ENCODE results near the gene MFAP3.

DNA sequence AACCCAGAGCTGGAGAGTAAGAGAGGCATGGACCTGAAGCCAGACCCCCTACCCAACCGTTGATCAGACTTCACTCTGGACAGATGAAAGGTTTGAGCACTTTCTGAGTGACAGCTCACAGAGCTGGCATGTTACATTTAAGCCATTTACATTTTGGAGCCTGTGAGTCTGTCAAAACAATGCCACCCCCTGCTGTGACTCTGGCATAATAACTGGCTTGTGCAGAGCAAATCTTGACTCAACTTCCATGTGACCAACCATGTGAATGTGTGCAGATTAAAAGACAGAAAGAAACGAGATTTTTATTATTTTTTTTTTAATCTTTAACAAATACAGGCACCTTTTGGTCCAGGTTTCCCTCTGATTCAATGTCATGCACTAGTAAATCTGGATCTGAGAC is 48.5 kb downstream of the MFAP3 start:
- TF ChIP-seq, protein P1, sequence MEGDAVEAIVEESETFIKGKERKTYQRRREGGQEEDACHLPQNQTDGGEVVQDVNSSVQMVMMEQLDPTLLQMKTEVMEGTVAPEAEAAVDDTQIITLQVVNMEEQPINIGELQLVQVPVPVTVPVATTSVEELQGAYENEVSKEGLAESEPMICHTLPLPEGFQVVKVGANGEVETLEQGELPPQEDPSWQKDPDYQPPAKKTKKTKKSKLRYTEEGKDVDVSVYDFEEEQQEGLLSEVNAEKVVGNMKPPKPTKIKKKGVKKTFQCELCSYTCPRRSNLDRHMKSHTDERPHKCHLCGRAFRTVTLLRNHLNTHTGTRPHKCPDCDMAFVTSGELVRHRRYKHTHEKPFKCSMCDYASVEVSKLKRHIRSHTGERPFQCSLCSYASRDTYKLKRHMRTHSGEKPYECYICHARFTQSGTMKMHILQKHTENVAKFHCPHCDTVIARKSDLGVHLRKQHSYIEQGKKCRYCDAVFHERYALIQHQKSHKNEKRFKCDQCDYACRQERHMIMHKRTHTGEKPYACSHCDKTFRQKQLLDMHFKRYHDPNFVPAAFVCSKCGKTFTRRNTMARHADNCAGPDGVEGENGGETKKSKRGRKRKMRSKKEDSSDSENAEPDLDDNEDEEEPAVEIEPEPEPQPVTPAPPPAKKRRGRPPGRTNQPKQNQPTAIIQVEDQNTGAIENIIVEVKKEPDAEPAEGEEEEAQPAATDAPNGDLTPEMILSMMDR (IDR thresholded peaks at IDR 0.05 in 2 of 3, conservative IDR thresholded peaks at IDR 0.05 in 1 of 3; ENCODE audit: control insufficient read depth in 2 of 3, extremely low read depth in 1 of 3, insufficient read depth in 1 of 3, low read depth in 3 of 3, low read length in 3 of 3): no peak
- TF ChIP-seq BRCA1 (IDR thresholded peaks at IDR 0.05; ENCODE audit: low read depth, low read length): no peak
- TF ChIP-seq ZNF274 (IDR thresholded peaks at IDR 0.05; ENCODE audit: insufficient read depth, insufficient read length): no peak
- TF ChIP-seq, protein P2, sequence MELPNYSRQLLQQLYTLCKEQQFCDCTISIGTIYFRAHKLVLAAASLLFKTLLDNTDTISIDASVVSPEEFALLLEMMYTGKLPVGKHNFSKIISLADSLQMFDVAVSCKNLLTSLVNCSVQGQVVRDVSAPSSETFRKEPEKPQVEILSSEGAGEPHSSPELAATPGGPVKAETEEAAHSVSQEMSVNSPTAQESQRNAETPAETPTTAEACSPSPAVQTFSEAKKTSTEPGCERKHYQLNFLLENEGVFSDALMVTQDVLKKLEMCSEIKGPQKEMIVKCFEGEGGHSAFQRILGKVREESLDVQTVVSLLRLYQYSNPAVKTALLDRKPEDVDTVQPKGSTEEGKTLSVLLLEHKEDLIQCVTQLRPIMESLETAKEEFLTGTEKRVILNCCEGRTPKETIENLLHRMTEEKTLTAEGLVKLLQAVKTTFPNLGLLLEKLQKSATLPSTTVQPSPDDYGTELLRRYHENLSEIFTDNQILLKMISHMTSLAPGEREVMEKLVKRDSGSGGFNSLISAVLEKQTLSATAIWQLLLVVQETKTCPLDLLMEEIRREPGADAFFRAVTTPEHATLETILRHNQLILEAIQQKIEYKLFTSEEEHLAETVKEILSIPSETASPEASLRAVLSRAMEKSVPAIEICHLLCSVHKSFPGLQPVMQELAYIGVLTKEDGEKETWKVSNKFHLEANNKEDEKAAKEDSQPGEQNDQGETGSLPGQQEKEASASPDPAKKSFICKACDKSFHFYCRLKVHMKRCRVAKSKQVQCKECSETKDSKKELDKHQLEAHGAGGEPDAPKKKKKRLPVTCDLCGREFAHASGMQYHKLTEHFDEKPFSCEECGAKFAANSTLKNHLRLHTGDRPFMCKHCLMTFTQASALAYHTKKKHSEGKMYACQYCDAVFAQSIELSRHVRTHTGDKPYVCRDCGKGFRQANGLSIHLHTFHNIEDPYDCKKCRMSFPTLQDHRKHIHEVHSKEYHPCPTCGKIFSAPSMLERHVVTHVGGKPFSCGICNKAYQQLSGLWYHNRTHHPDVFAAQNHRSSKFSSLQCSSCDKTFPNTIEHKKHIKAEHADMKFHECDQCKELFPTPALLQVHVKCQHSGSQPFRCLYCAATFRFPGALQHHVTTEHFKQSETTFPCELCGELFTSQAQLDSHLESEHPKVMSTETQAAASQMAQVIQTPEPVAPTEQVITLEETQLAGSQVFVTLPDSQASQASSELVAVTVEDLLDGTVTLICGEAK (IDR thresholded peaks at IDR 0.05; ENCODE audit: borderline replicate concordance): no peak
- no peak for TF ChIP-seq EED (IDR thresholded peaks at IDR 0.05; ENCODE audit: low read depth)
- TF ChIP-seq FOXK2 (IDR thresholded peaks at IDR 0.05): no peak
- TF ChIP-seq, protein P3, sequence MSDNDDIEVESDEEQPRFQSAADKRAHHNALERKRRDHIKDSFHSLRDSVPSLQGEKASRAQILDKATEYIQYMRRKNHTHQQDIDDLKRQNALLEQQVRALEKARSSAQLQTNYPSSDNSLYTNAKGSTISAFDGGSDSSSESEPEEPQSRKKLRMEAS (IDR thresholded peaks at IDR 0.05; ENCODE audit: low read depth, low read length): no peak
- TF ChIP-seq GABPA (IDR thresholded peaks at IDR 0.05; ENCODE audit: low read depth): no peak
- no peak for TF ChIP-seq MYC (IDR thresholded peaks at IDR 0.05; ENCODE audit: insufficient read depth, insufficient read length, insufficient replicate concordance, low read length, severe bottlenecking)
- TF ChIP-seq EP300 (IDR thresholded peaks at IDR 0.05; ENCODE audit: borderline replicate concordance in 1 of 2, control insufficient read depth in 1 of 2, low read depth in 2 of 2, low read length in 2 of 2): no peak
- no peak for TF ChIP-seq ETV6 (conservative IDR thresholded peaks at IDR 0.05 in 1 of 2, IDR thresholded peaks at IDR 0.05 in 1 of 2; ENCODE audit: borderline replicate concordance in 1 of 2, low read depth in 1 of 2)
- no peak for TF ChIP-seq POLR2A (IDR thresholded peaks at IDR 0.05; ENCODE audit: low read depth, low read length)

Measured in GM12878 (cell line).